Neural progenitor cell (in vitro differentiated cells): ENCODE results near the gene KCTD11. TPM values are rescaled to one million over a fixed set of nuclear protein-coding genes. Genes with fewer than 3 reads are reported as not detected.

Experiments
- DNase-seq: peaks from one replicate; pipeline ENCODE4 v3.0.0-alpha.2; 2016; ENCODE audit warnings: low spot score
- H2AFZ ChIP-seq: fragments of 200-600 bp; sonication (generic); replicated peaks from 2 replicates; pipeline ENCODE4 v1.6.1; 2016; ENCODE audit warnings: antibody characterized with exemption
- H3F3A ChIP-seq: fragments of 200-600 bp; sonication (generic); 2 replicates; pipeline ENCODE4 v1.6.1; 2016; ENCODE audit warnings: antibody characterized with exemption, low read depth
- H3K27ac ChIP-seq: fragments of 200-600 bp; sonication (generic); 2 replicates; pipeline ENCODE4 v1.5.1; 2016; ENCODE audit warnings: mild to moderate bottlenecking
- H3K27me3 ChIP-seq: fragments of 200-600 bp; sonication (generic); 2 replicates; pipeline ENCODE4 v1.6.1; 2016; ENCODE audit warnings: mild to moderate bottlenecking, moderate library complexity
- H3K36me3 ChIP-seq: fragments of 200-600 bp; sonication (generic); 2 replicates; pipeline ENCODE4 v1.5.1; 2016
- H3K4me1 ChIP-seq: fragments of 200-600 bp; sonication (generic); 2 replicates; pipeline ENCODE4 v1.6.1; 2016; ENCODE audit warnings: mixed run types
- H3K4me2 ChIP-seq: fragments of 200-600 bp; sonication (generic); 2 replicates; pipeline ENCODE4 v1.6.1; 2016
- H3K4me3 ChIP-seq: fragments of 200-600 bp; sonication (generic); 2 replicates; pipeline ENCODE4 v1.5.1; 2016
- H3K79me2 ChIP-seq: fragments of 200-600 bp; sonication (generic); 2 replicates; pipeline ENCODE4 v1.6.1; 2016; ENCODE audit warnings: low read depth
- H3K9ac ChIP-seq: fragments of 200-600 bp; sonication (generic); 2 replicates; pipeline ENCODE4 v1.6.1; 2016
- H3K9me3 ChIP-seq: fragments of 200-600 bp; sonication (generic); 2 replicates; pipeline ENCODE4 v1.5.1; 2016; ENCODE audit warnings: low read depth
- H4K20me1 ChIP-seq: fragments of 200-600 bp; sonication (generic); 2 replicates; pipeline ENCODE4 v1.6.1; 2016; ENCODE audit warnings: low read depth
- H3K27ac Mint-ChIP-seq: 3 replicates; pipeline ENCODE4 v1.8.0; 2021; ENCODE audit warnings: mixed read lengths
- H3K27me3 Mint-ChIP-seq: 2 replicates; pipeline ENCODE4 v1.8.0; 2022; ENCODE audit warnings: low read depth, mild to moderate bottlenecking, inconsistent platforms, moderate library complexity, mixed read lengths; ENCODE audit not compliant: insufficient read depth
- H3K36me3 Mint-ChIP-seq: 3 replicates; pipeline ENCODE4 v1.8.0; 2021; ENCODE audit warnings: mixed read lengths
- H3K4me1 Mint-ChIP-seq: 3 replicates; pipeline ENCODE4 v1.8.0; 2021; ENCODE audit warnings: mixed read lengths
- H3K4me3 Mint-ChIP-seq: 3 replicates; pipeline ENCODE4 v1.8.0; 2021; ENCODE audit warnings: mild to moderate bottlenecking, moderate library complexity, mixed read lengths
- H3K9me3 Mint-ChIP-seq: 3 replicates; pipeline ENCODE4 v1.8.0; 2020; ENCODE audit warnings: mixed read lengths
- CTCF ChIP-seq: fragments of 200-600 bp; sonication (generic); IDR thresholded peaks from 2 replicates; pipeline ENCODE4 v1.5.1; 2017; ENCODE audit warnings: antibody characterized with exemption, mild to moderate bottlenecking
- EZH2 ChIP-seq: fragments of 200-600 bp; sonication (generic); IDR thresholded peaks from 2 replicates; pipeline ENCODE4 v1.6.1; 2017; ENCODE audit warnings: antibody characterized with exemption, mild to moderate bottlenecking, moderate library complexity
- EZH2phosphoT487 ChIP-seq: fragments of 200-600 bp; sonication (generic); IDR thresholded peaks from 2 replicates; pipeline ENCODE4 v1.6.1; 2017; ENCODE audit warnings: antibody characterized with exemption
- total RNA-seq: library from RNA; depleted of rRNA; stranded (reverse); fragments of >200 nt; gene quantifications from 2 replicates; pipeline ENCODE4 v1.2.3, GENCODE V29; 2015; ENCODE audit warnings: low replicate concordance

KCTD11 gene
- total RNA-seq, 1 donor from 2014 or later: 2.7 TPM

GRCh38 chr17:7391307-7391706 is 39.3 kb downstream of the KCTD11 start:
- Mint-ChIP-seq H3K4me1 (peaks cover 9% of the 10 kb centered on the region), H3K27me3 (peaks cover 3% of the 10 kb centered on the region), H3K27ac (no peak overlapping the region), H3K9me3 (no peaks in the 10 kb centered on the region), H3K4me3 (peak overlapping the region; percentile 78), H3K36me3 (peaks cover 7% of the 10 kb centered on the region)
- Histone ChIP-seq H4K20me1 (peaks cover 10% of the 10 kb centered on the region), H3K4me3 (no peak overlapping the region), H3K79me2 (no peaks in the 10 kb centered on the region), H3F3A (peaks cover 13% of the 10 kb centered on the region), H3K27ac (no peak overlapping the region), H3K27me3 (peaks cover 5% of the 10 kb centered on the region), H3K4me1 (peaks cover 10% of the 10 kb centered on the region), H3K9ac (no peak overlapping the region), H3K9me3 (no peaks in the 10 kb centered on the region), H3K36me3 (no peaks in the 10 kb centered on the region), H2AFZ (no peak overlapping the region), H3K4me2 (no peak overlapping the region)
- no peak for DNase-seq
- TF ChIP-seq CTCF (no peak), EZH2 (no peak), EZH2phosphoT487 (no peak)

GRCh38 chr17:7392696-7393612 is 41.0 kb downstream of the KCTD11 start:
- DNase-seq: peak; percentile 43
- Histone ChIP-seq H3K4me3 (peak overlapping the region; percentile 90), H3F3A (peaks cover 13% of the 10 kb centered on the region), H2AFZ (no peak overlapping the region), H3K36me3 (no peaks in the 10 kb centered on the region), H3K27me3 (peaks cover 5% of the 10 kb centered on the region), H3K4me1 (peaks cover 10% of the 10 kb centered on the region), H3K79me2 (no peaks in the 10 kb centered on the region), H3K4me2 (peak overlapping the region; percentile 87), H4K20me1 (peaks cover 10% of the 10 kb centered on the region), H3K9ac (no peak overlapping the region), H3K27ac (no peak overlapping the region), H3K9me3 (no peaks in the 10 kb centered on the region)
- H3K9me3 Mint-ChIP-seq: no peaks in the 10 kb centered on the region
- TF ChIP-seq CTCF: no peak
- no peak for TF ChIP-seq EZH2phosphoT487
- no peak for TF ChIP-seq EZH2
- H3K27me3 Mint-ChIP-seq: peaks cover 3% of the 10 kb centered on the region
- H3K4me1 Mint-ChIP-seq: peaks cover 9% of the 10 kb centered on the region
- H3K4me3 Mint-ChIP-seq: peak overlapping the region; percentile 90
- no peak overlapping the region for H3K27ac Mint-ChIP-seq
- peaks cover 7% of the 10 kb centered on the region for H3K36me3 Mint-ChIP-seq

GRCh38 chr17:7393613-7394451 is 41.9 kb downstream of the KCTD11 start:
- Histone ChIP-seq H3K4me2 (peak overlapping the region; percentile 87), H3K36me3 (no peaks in the 10 kb centered on the region), H3K79me2 (no peaks in the 10 kb centered on the region), H3K4me3 (peak overlapping the region; percentile 90), H2AFZ (peak overlapping the region; percentile 90), H3K9ac (no peak overlapping the region), H4K20me1 (peaks cover 10% of the 10 kb centered on the region), H3K4me1 (peaks cover 10% of the 10 kb centered on the region), H3K27ac (no peak overlapping the region), H3K9me3 (no peaks in the 10 kb centered on the region), H3F3A (peaks cover 13% of the 10 kb centered on the region), H3K27me3 (peaks cover 5% of the 10 kb centered on the region)
- peaks cover 7% of the 10 kb centered on the region for H3K36me3 Mint-ChIP-seq
- TF ChIP-seq EZH2: no peak
- TF ChIP-seq CTCF: peak; percentile 40
- TF ChIP-seq EZH2phosphoT487: no peak
- peak; percentile 85 for DNase-seq
- peaks cover 9% of the 10 kb centered on the region for H3K4me1 Mint-ChIP-seq
- H3K27me3 Mint-ChIP-seq: peaks cover 3% of the 10 kb centered on the region
- H3K9me3 Mint-ChIP-seq: no peaks in the 10 kb centered on the region
- no peak overlapping the region for H3K27ac Mint-ChIP-seq
- peak overlapping the region; percentile 90 for H3K4me3 Mint-ChIP-seq
